ENCODE data around the gene PRSS57.

DNA sequence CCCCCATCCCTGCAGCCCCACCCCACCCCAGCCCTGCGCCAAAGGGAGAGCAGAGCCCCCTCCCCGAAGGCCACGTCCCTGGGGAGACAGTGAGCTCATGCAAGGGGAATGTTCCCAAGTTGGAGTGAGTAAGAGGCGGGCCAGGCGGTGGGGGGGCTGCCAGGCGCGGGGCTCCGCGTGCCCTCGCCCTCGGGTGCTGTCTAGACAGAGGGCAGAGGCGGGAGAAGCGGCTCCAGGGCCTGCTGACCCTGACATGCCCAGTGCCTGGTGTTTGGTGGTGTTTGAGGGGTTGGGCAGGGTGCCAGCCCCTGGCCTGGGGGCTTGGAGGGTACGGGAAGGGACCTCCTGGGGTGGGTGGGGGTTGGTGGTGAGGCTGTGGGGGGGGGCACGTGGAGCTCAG is 18.1 kb downstream of the PRSS57 start:
- TF ChIP-seq ZNF816 (CRISPR knock-in tag; IDR thresholded peaks at IDR 0.05; ENCODE audit: borderline replicate concordance) (no peak), HNRNPH1 (optimal IDR thresholded peaks at IDR 0.05; ENCODE audit: low read depth, low read length) (no peak), YY1 (IDR thresholded peaks at IDR 0.05; ENCODE audit: insufficient read depth, insufficient replicate concordance, low read depth, low read length) (no peak), ZNF350 (CRISPR knock-in tag; IDR thresholded peaks at IDR 0.05; ENCODE audit: borderline replicate concordance, low read depth) (no peak), ZNF598 (CRISPR knock-in tag; IDR thresholded peaks at IDR 0.05; ENCODE audit: borderline replicate concordance) (no peak), ZNF530 (CRISPR knock-in tag; IDR thresholded peaks at IDR 0.05; ENCODE audit: low read depth) (no peak), EP300 (IDR thresholded peaks at IDR 0.05; ENCODE audit: low read depth in 2 of 2, low read length in 2 of 2) (no peak), EP300 (CRISPR knock-in tag; IDR thresholded peaks at IDR 0.05; ENCODE audit: borderline replicate concordance) (no peak), MYC (CRISPR knock-in tag; IDR thresholded peaks at IDR 0.05; ENCODE audit: borderline replicate concordance) (0 out of 2 replicates have a peak, but pooled peaks have one; percentile 2), JUN (CRISPR knock-in tag; IDR thresholded peaks at IDR 0.05) (0 out of 2 replicates have a peak, but pooled peaks have one; percentile 51), RFX5 (IDR thresholded peaks at IDR 0.05; ENCODE audit: low read depth, low read length) (no peak)
- TF ChIP-seq, protein P1, sequence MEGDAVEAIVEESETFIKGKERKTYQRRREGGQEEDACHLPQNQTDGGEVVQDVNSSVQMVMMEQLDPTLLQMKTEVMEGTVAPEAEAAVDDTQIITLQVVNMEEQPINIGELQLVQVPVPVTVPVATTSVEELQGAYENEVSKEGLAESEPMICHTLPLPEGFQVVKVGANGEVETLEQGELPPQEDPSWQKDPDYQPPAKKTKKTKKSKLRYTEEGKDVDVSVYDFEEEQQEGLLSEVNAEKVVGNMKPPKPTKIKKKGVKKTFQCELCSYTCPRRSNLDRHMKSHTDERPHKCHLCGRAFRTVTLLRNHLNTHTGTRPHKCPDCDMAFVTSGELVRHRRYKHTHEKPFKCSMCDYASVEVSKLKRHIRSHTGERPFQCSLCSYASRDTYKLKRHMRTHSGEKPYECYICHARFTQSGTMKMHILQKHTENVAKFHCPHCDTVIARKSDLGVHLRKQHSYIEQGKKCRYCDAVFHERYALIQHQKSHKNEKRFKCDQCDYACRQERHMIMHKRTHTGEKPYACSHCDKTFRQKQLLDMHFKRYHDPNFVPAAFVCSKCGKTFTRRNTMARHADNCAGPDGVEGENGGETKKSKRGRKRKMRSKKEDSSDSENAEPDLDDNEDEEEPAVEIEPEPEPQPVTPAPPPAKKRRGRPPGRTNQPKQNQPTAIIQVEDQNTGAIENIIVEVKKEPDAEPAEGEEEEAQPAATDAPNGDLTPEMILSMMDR (CRISPR knock-in tag; IDR thresholded peaks at IDR 0.05): no peak
- TF ChIP-seq, protein P2, sequence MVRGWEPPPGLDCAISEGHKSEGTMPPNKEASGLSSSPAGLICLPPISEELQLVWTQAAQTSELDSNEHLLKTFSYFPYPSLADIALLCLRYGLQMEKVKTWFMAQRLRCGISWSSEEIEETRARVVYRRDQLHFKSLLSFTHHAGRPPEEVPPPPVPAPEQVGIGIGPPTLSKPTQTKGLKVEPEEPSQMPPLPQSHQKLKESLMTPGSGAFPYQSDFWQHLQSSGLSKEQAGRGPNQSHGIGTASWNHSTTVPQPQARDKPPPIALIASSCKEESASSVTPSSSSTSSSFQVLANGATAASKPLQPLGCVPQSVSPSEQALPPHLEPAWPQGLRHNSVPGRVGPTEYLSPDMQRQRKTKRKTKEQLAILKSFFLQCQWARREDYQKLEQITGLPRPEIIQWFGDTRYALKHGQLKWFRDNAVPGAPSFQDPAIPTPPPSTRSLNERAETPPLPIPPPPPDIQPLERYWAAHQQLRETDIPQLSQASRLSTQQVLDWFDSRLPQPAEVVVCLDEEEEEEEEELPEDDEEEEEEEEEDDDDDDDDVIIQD (CRISPR knock-in tag; IDR thresholded peaks at IDR 0.05; ENCODE audit: low read depth): no peak
- TF ChIP-seq, protein P3, sequence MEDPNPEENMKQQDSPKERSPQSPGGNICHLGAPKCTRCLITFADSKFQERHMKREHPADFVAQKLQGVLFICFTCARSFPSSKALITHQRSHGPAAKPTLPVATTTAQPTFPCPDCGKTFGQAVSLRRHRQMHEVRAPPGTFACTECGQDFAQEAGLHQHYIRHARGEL (CRISPR knock-in tag; IDR thresholded peaks at IDR 0.05): no peak

Measured in HepG2 (cell line).